ENCODE data around the gene NDRG2. TPM values are rescaled to one million over a fixed set of nuclear protein-coding genes. Genes with fewer than 3 reads are reported as not detected.

The NDRG2 gene
- total RNA-seq: 10 to 100 TPM in 5 of 8 experiments, 1 to 10 TPM in 3; 4.1 to 51.8 (median 13.7) TPM

GRCh38 chr14:21024585-21025370, at the start of gene NDRG2:
NDRG2 (minus strand) TSS chr14:21025061; CDS start chr14:21023315, 1,746 bp downstream.
- peak; percentile 72 to 92 (median 86) for ATAC-seq (replicated peaks in 6 of 8)
- Histone ChIP-seq H3K27ac (peak within 1 kb of the TSS in 1 of 2 donors; percentile 50), H3K4me1 (replicated peaks in 1 of 2) (no peaks in the 10 kb centered on the region), H3K4me3 (peak within 1 kb of the TSS; percentile 40 to 49 (median 46))
- 0 to 3% methylated on average over 1 to 14 of the region's 72 CpGs; no CpG with 5 or more reads in 8 of the 10 experiments for WGBS, 10 experiments
- in situ Hi-C loops (cut with MboI; ENCODE audit: low pct_unique_long_range_greater_than_20kb in 2 of 9, low sequenced_read_pairs in 9 of 9, unreplicated experiment in 9 of 9): loop anchor here in 1 of 9 experiments (25.0 kb wide), 1 partner anchor 88 kb away; the partner anchor contains the start of gene TMEM253

- WGBS, 10 experiments: 85 to 100% (median 94%) methylated on average over 1 to 5 of the region's 9 CpGs; no CpG with 5 or more reads in 6 of the 10 experiments
- no peak overlapping the region for H3K4me3 ChIP-seq
- in situ Hi-C loops (cut with MboI; ENCODE audit: low pct_unique_long_range_greater_than_20kb in 2 of 9, low sequenced_read_pairs in 9 of 9, unreplicated experiment in 9 of 9): no loop called here
- no peak for ATAC-seq (replicated peaks in 6 of 8)
- peaks cover 8 to 9% of the 10 kb centered on the region in 2 donors for H3K4me1 ChIP-seq (replicated peaks in 1 of 2)
- H3K27ac ChIP-seq: no peak overlapping the region
These were observed 49.1 kb upstream of the NDRG2 start for GRCh38 chr14:21073921-21074320.

GRCh38 chr14:21072781-21073339, 48.0 kb upstream of the NDRG2 start:
- ATAC-seq (replicated peaks in 6 of 8): no peak
- Histone ChIP-seq H3K27ac (no peak overlapping the region), H3K4me1 (replicated peaks in 1 of 2) (peaks cover 11 to 16% of the 10 kb centered on the region in 2 donors), H3K4me3 (no peak overlapping the region)
- WGBS, 10 experiments: 92 to 100% (median 93%) methylated on average over 1 to 8 of the region's 9 CpGs; no CpG with 5 or more reads in 5 of the 10 experiments
- in situ Hi-C loops (cut with MboI; ENCODE audit: low pct_unique_long_range_greater_than_20kb in 2 of 9, low sequenced_read_pairs in 9 of 9, unreplicated experiment in 9 of 9): no loop called here

GRCh38 chr14:21072031-21072473, 47.2 kb upstream of the NDRG2 start:
- Histone ChIP-seq H3K4me3 (peak overlapping the region; percentile 60 to 89 (median 79)), H3K4me1 (replicated peaks in 1 of 2) (peaks cover 11 to 16% of the 10 kb centered on the region in 2 donors), H3K27ac (peak overlapping the region; percentile 91 to 94)
- in situ Hi-C loops (cut with MboI; ENCODE audit: low pct_unique_long_range_greater_than_20kb in 2 of 9, low sequenced_read_pairs in 9 of 9, unreplicated experiment in 9 of 9): no loop called here
- 0 to 63% (median 44%) methylated on average over 2 to 4 of the region's 4 CpGs; no CpG with 5 or more reads in 3 of the 10 experiments for WGBS, 10 experiments
- peak in 2 of 8 experiments; percentile 9 to 38 for ATAC-seq (replicated peaks in 6 of 8)

- peak overlapping the region; percentile 91 to 94 for H3K27ac ChIP-seq
- peak; percentile 66 to 77 (median 72) for ATAC-seq (replicated peaks in 6 of 8)
- in situ Hi-C loops (cut with MboI; ENCODE audit: low pct_unique_long_range_greater_than_20kb in 2 of 9, low sequenced_read_pairs in 9 of 9, unreplicated experiment in 9 of 9): no loop called here
- H3K4me3 ChIP-seq: peak overlapping the region; percentile 60 to 89 (median 79)
- H3K4me1 ChIP-seq (replicated peaks in 1 of 2): peaks cover 11 to 16% of the 10 kb centered on the region in 2 donors
- WGBS, 10 experiments: 0 to 7% (median 0%) methylated on average over 1 to 3 of the region's 37 CpGs; no CpG with 5 or more reads in 5 of the 10 experiments
These were observed 46.6 kb upstream of the NDRG2 start for GRCh38 chr14:21071225-21072030.

GRCh38 chr14:21070610-21071224, 45.9 kb upstream of the NDRG2 start:
- in situ Hi-C loops (cut with MboI; ENCODE audit: low pct_unique_long_range_greater_than_20kb in 2 of 9, low sequenced_read_pairs in 9 of 9, unreplicated experiment in 9 of 9): no loop called here
- Histone ChIP-seq H3K4me3 (peak overlapping the region; percentile 60 to 89 (median 79)), H3K4me1 (replicated peaks in 1 of 2) (peaks cover 11 to 16% of the 10 kb centered on the region in 2 donors), H3K27ac (peak overlapping the region; percentile 91 to 94)
- ATAC-seq (replicated peaks in 6 of 8): peak; percentile 9 to 43 (median 22)
- 0 to 7% (median 6%) methylated on average over 1 to 3 of the region's 23 CpGs; no CpG with 5 or more reads in 7 of the 10 experiments for WGBS, 10 experiments

- in situ Hi-C loops (cut with MboI; ENCODE audit: low pct_unique_long_range_greater_than_20kb in 2 of 9, low sequenced_read_pairs in 9 of 9, unreplicated experiment in 9 of 9): no loop called here
- H3K27ac ChIP-seq: peak within 1 kb of the TSS; percentile 91 to 94
- peaks cover 11 to 16% of the 10 kb centered on the region in 2 donors for H3K4me1 ChIP-seq (replicated peaks in 1 of 2)
- peak; percentile 22 to 71 (median 59) for ATAC-seq (replicated peaks in 6 of 8)
- H3K4me3 ChIP-seq: peak within 1 kb of the TSS; percentile 60 to 89 (median 79)
- WGBS, 10 experiments: no CpG with 5 or more reads among the region's 63 CpGs
These were observed 45.3 kb upstream of the NDRG2 start, which contains the start of gene ARHGEF40 for GRCh38 chr14:21070083-21070609. ARHGEF40 (plus strand) TSS chr14:21070304; CDS start chr14:21070397, 93 bp downstream.

- in situ Hi-C loops (cut with MboI; ENCODE audit: low pct_unique_long_range_greater_than_20kb in 2 of 9, low sequenced_read_pairs in 9 of 9, unreplicated experiment in 9 of 9): no loop called here
- peak in 7 of 8 experiments; percentile 4 to 45 (median 32) for ATAC-seq (replicated peaks in 6 of 8)
- Histone ChIP-seq H3K4me3 (peak overlapping the region; percentile 60 to 89 (median 79)), H3K4me1 (replicated peaks in 1 of 2) (peaks cover 11 to 16% of the 10 kb centered on the region in 2 donors), H3K27ac (peak overlapping the region; percentile 91 to 94)
- 0 to 7% (median 0%) methylated on average over 1 to 9 of the region's 40 CpGs; no CpG with 5 or more reads in 7 of the 10 experiments for WGBS, 10 experiments
These were observed 44.7 kb upstream of the NDRG2 start for GRCh38 chr14:21069388-21070082.

GRCh38 chr14:21068521-21069387, 43.9 kb upstream of the NDRG2 start:
- in situ Hi-C loops (cut with MboI; ENCODE audit: low pct_unique_long_range_greater_than_20kb in 2 of 9, low sequenced_read_pairs in 9 of 9, unreplicated experiment in 9 of 9): no loop called here
- ATAC-seq (replicated peaks in 6 of 8): peak in 4 of 8 experiments; percentile 5 to 9 (median 6)
- Histone ChIP-seq H3K4me3 (peak overlapping the region; percentile 60 to 89 (median 79)), H3K27ac (peak overlapping the region; percentile 91 to 94), H3K4me1 (replicated peaks in 1 of 2) (peaks cover 11 to 16% of the 10 kb centered on the region in 2 donors)
- WGBS, 10 experiments: 0 to 30% (median 20%) methylated on average over 1 to 6 of the region's 45 CpGs; no CpG with 5 or more reads in 3 of the 10 experiments

- ATAC-seq (replicated peaks in 6 of 8): no peak
- Histone ChIP-seq H3K4me1 (replicated peaks in 1 of 2) (peaks cover 9 to 13% of the 10 kb centered on the region in 2 donors), H3K4me3 (no peak overlapping the region), H3K27ac (no peak overlapping the region)
- in situ Hi-C loops (cut with MboI; ENCODE audit: low pct_unique_long_range_greater_than_20kb in 2 of 9, low sequenced_read_pairs in 9 of 9, unreplicated experiment in 9 of 9): no loop called here
- 42 to 100% (median 67%) methylated on average over 3 to 7 of the region's 7 CpGs for WGBS, 10 experiments
These were observed 42.1 kb upstream of the NDRG2 start for GRCh38 chr14:21066882-21067502.

Measured in motor neuron (in vitro differentiated cells).